Body of pancreas (tissue), 4 donors: ENCODE results near the gene ZEB1.

Experiments used
- POLR2A ChIP-seq, 3 donors: fragments of 450-650 bp; IDR thresholded peaks; one replicate each; pipeline ENCODE4 v1.6.1; 2016; ENCODE audit warnings: antibody characterized with exemption in 3 of 3, mild to moderate bottlenecking in 2 of 3
- TF ChIP-seq, protein P1 (sequence below), 7 experiments: fragments of 450-650 bp in 4 of 7; fragments of 200-600 bp in 3 of 7; sonication (generic) in 3 of 7; IDR thresholded peaks; one replicate each; pipeline ENCODE4 v1.5.1; 2016 to 2019; ENCODE audit warnings: antibody characterized with exemption in 7 of 7

DNA sequence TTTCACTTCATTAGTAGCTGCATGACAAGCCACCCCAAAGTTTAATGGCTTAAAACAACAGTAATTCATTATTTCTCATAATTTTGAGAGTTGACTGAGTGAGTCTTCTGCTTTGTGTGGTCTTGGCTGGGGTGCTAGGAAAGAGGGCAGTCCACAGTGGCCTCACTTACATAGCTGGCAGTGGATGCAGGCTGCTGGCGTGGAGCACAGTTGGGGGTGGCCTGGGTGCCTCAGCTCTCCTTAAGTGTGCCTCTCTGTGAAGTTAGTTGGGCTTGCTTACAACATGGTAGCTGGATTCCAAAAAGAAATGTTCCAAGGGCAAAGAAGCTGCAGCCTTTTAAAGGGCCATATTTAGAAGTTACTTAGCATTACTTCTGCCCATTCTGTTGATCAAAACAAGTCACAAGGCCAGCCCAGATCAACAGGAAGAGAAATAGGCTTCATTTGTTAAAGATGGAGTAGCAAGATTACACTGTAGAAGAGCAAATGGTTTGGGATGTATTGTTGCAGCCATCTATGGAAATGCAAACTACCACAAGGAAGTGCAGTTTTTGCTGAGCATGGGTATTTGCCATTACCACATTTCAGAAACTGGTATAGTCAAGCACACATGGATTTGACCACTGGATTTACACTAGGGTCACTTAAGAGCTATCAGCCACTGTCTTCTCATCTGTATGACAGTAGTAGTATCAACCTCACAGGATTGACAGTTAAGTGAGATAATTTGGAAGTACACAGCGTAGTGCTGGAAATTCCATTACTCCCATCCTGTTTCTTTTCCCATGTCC, 33.6 kb downstream of the ZEB1 start:
- TF ChIP-seq, protein P1, sequence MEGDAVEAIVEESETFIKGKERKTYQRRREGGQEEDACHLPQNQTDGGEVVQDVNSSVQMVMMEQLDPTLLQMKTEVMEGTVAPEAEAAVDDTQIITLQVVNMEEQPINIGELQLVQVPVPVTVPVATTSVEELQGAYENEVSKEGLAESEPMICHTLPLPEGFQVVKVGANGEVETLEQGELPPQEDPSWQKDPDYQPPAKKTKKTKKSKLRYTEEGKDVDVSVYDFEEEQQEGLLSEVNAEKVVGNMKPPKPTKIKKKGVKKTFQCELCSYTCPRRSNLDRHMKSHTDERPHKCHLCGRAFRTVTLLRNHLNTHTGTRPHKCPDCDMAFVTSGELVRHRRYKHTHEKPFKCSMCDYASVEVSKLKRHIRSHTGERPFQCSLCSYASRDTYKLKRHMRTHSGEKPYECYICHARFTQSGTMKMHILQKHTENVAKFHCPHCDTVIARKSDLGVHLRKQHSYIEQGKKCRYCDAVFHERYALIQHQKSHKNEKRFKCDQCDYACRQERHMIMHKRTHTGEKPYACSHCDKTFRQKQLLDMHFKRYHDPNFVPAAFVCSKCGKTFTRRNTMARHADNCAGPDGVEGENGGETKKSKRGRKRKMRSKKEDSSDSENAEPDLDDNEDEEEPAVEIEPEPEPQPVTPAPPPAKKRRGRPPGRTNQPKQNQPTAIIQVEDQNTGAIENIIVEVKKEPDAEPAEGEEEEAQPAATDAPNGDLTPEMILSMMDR (IDR thresholded peaks at IDR 0.05), result no peak
- TF ChIP-seq POLR2A (IDR thresholded peaks at IDR 0.05), result no peak
